CD4-positive, alpha-beta T cell treated with Interferon alpha-2 for 1 hour (primary cell): ENCODE measurements around the gene PLEKHM1.

Source experiments
- DNase-seq, 2 donors: peaks; one replicate each; pipeline ENCODE4 v3.0.0-alpha.2; 2020 to 2022

The PLEKHM1 gene

GRCh38 chr17:45440161-45440778 is 50.3 kb downstream of the PLEKHM1 start:
- no peak for DNase-seq

GRCh38 chr17:45438931-45439610 is 51.5 kb downstream of the PLEKHM1 start:
- DNase-seq = no peak

- DNase-seq = no peak
These were observed 52.8 kb downstream of the PLEKHM1 start for GRCh38 chr17:45437465-45438283.

- no peak for DNase-seq
These were observed 53.7 kb downstream of the PLEKHM1 start for GRCh38 chr17:45436625-45437464.

- no peak for DNase-seq
These were observed 54.4 kb downstream of the PLEKHM1 start for GRCh38 chr17:45436161-45436560.

- no peak for DNase-seq
These were observed 55.0 kb downstream of the PLEKHM1 start for GRCh38 chr17:45435481-45435880.

GRCh38 chr17:45433159-45433535 is 57.4 kb downstream of the PLEKHM1 start:
- no peak for DNase-seq

GRCh38 chr17:45432405-45433158 is 57.9 kb downstream of the PLEKHM1 start, which contains the start of gene ARHGAP27:
Gene ARHGAP27, minus strand, starts transcription at chr17:45432870. Its CDS starts 2,591 bp downstream, at chr17:45430279.
- peak; percentile 32 to 53 for DNase-seq

GRCh38 chr17:45431531-45432404 is 58.8 kb downstream of the PLEKHM1 start:
- DNase-seq = peak; percentile 77 to 81

GRCh38 chr17:45430738-45431530 is 59.6 kb downstream of the PLEKHM1 start:
- DNase-seq = peak; percentile 57 to 61

- no peak for DNase-seq
These were observed 60.3 kb downstream of the PLEKHM1 start for GRCh38 chr17:45430006-45430737.

- DNase-seq = no peak
These were observed 61.0 kb downstream of the PLEKHM1 start for GRCh38 chr17:45429339-45430005.

- DNase-seq = peak in 1 of 2 donors; percentile 41
These were observed 61.6 kb downstream of the PLEKHM1 start for GRCh38 chr17:45428931-45429338.

GRCh38 chr17:45428050-45428617 is 62.4 kb downstream of the PLEKHM1 start:
- peak; percentile 73 to 85 for DNase-seq

GRCh38 chr17:45427181-45427835 is 63.2 kb downstream of the PLEKHM1 start:
- DNase-seq = no peak

GRCh38 chr17:45426561-45426960 is 64.0 kb downstream of the PLEKHM1 start:
- no peak for DNase-seq

- DNase-seq = no peak
These were observed 64.5 kb downstream of the PLEKHM1 start for GRCh38 chr17:45425984-45426413.
